H9 (cell line): ENCODE measurements around the gene COL4A2. TPM values are rescaled to one million over a fixed set of nuclear protein-coding genes. Genes with fewer than 3 reads are reported as not detected.

Experiments used
- DNase-seq: peaks from one replicate; pipeline ENCODE4 v3.0.0-alpha.2; 2017
- H2AFZ ChIP-seq: one replicate; pipeline ENCODE4 v1.6.1; 2013; ENCODE audit warnings: mild to moderate bottlenecking, low read length, control low read depth, moderate library complexity
- H2AK5ac ChIP-seq: 2 replicates; pipeline ENCODE4 v1.6.1; 2013; ENCODE audit warnings: low read length, control low read depth, mixed read lengths; ENCODE audit not compliant: insufficient read length
- H2BK120ac ChIP-seq: one replicate; pipeline ENCODE4 v1.6.1; 2013; ENCODE audit warnings: low read depth, mild to moderate bottlenecking, low read length, control low read depth, inconsistent platforms; ENCODE audit not compliant: poor library complexity, severe bottlenecking
- H2BK12ac ChIP-seq: 2 replicates; pipeline ENCODE4 v1.6.1; 2013; ENCODE audit warnings: low read length, control low read depth, mixed read lengths, low read depth; ENCODE audit not compliant: insufficient read length
- H2BK15ac ChIP-seq: 2 replicates; pipeline ENCODE4 v1.6.1; 2013; ENCODE audit warnings: low read depth, low read length, control low read depth
- H2BK20ac ChIP-seq: one replicate; pipeline ENCODE4 v1.6.1; 2013; ENCODE audit warnings: low read depth, mild to moderate bottlenecking, low read length, control low read depth, inconsistent platforms; ENCODE audit not compliant: poor library complexity, severe bottlenecking
- H2BK5ac ChIP-seq: 2 replicates; pipeline ENCODE4 v1.6.1; 2013; ENCODE audit warnings: low read length, control low read depth, mixed read lengths; ENCODE audit not compliant: insufficient read length
- H3K14ac ChIP-seq: 2 replicates; pipeline ENCODE4 v1.6.1; 2013; ENCODE audit warnings: low read length, control low read depth; ENCODE audit not compliant: insufficient read depth
- H3K18ac ChIP-seq: 2 replicates; pipeline ENCODE4 v1.6.1; 2013; ENCODE audit warnings: low read depth, mild to moderate bottlenecking, mixed read lengths, low read length, control low read depth; ENCODE audit not compliant: insufficient read length
- H3K23ac ChIP-seq: 2 replicates; pipeline ENCODE4 v1.6.1; 2013; ENCODE audit warnings: low read length, control low read depth, mixed read lengths, low read depth; ENCODE audit not compliant: insufficient read length
- H3K23me2 ChIP-seq: 2 replicates; pipeline ENCODE4 v1.6.1; 2013; ENCODE audit warnings: low read depth, mild to moderate bottlenecking, mixed read lengths, low read length, control low read depth; ENCODE audit not compliant: insufficient read length, poor library complexity, severe bottlenecking
- H3K27ac ChIP-seq: 2 replicates; pipeline ENCODE4 v1.5.1; 2013; ENCODE audit warnings: low read length, control low read depth, mixed read lengths, low read depth; ENCODE audit not compliant: insufficient read length
- H3K27me3 ChIP-seq: 2 replicates; pipeline ENCODE4 v1.6.1; 2013; ENCODE audit warnings: low read length, control low read depth, inconsistent platforms; ENCODE audit not compliant: insufficient read depth
- H3K4ac ChIP-seq: 2 replicates; pipeline ENCODE4 v1.6.1; 2013; ENCODE audit warnings: low read depth, mild to moderate bottlenecking, control low read depth, inconsistent platforms, low read length, moderate library complexity
- H3K4me1 ChIP-seq: 2 replicates; pipeline ENCODE4 v1.6.1; 2013; ENCODE audit warnings: low read length, control low read depth, inconsistent platforms; ENCODE audit not compliant: insufficient read depth
- H3K4me2 ChIP-seq: 2 replicates; pipeline ENCODE4 v1.6.1; 2013; ENCODE audit warnings: low read length, control low read depth, mixed read lengths; ENCODE audit not compliant: insufficient read length, insufficient read depth
- H3K56ac ChIP-seq: 2 replicates; pipeline ENCODE4 v1.6.1; 2013; ENCODE audit warnings: low read depth, mild to moderate bottlenecking, mixed read lengths, low read length, control low read depth; ENCODE audit not compliant: insufficient read length
- H3K79me1 ChIP-seq: 2 replicates; pipeline ENCODE4 v1.6.1; 2013; ENCODE audit warnings: low read depth, mild to moderate bottlenecking, moderate library complexity, low read length, control low read depth, inconsistent platforms; ENCODE audit not compliant: insufficient read depth, poor library complexity, severe bottlenecking
- H3K79me2 ChIP-seq: 2 replicates; pipeline ENCODE4 v1.6.1; 2013; ENCODE audit warnings: low read length, control low read depth, inconsistent platforms; ENCODE audit not compliant: insufficient read depth
- H3K9ac ChIP-seq: 2 replicates; pipeline ENCODE4 v1.6.1; 2013; ENCODE audit warnings: low read length, control low read depth, mixed read lengths; ENCODE audit not compliant: insufficient read length; ENCODE audit errors: extremely low read depth
- H3K9me3 ChIP-seq: one replicate; pipeline ENCODE4 v1.6.1; 2013; ENCODE audit warnings: low read depth, low read length, inconsistent platforms; ENCODE audit not compliant: control insufficient read depth
- H3T11ph ChIP-seq: one replicate; pipeline ENCODE4 v1.6.1; 2013; ENCODE audit warnings: mild to moderate bottlenecking, low read length, control low read depth, inconsistent platforms
- H4K20me1 ChIP-seq: one replicate; pipeline ENCODE4 v1.6.1; 2013; ENCODE audit not compliant: control insufficient read depth, insufficient read length, insufficient read depth
- H4K5ac ChIP-seq: 2 replicates; pipeline ENCODE4 v1.6.1; 2013; ENCODE audit warnings: low read depth, mild to moderate bottlenecking, mixed read lengths, low read length, control low read depth; ENCODE audit not compliant: insufficient read length
- H4K8ac ChIP-seq: replicated peaks from 2 replicates; pipeline ENCODE4 v1.6.1; 2013; ENCODE audit warnings: low read length, control low read depth, mixed read lengths, low read depth; ENCODE audit not compliant: insufficient read length
- H4K91ac ChIP-seq: 2 replicates; pipeline ENCODE4 v1.6.1; 2013; ENCODE audit warnings: low read depth, mild to moderate bottlenecking, moderate library complexity, mixed read lengths, low read length, control low read depth; ENCODE audit not compliant: insufficient read length
- H3K27ac Mint-ChIP-seq, 3 experiments: 2 replicates in 2 of 3; 3 replicates in 1 of 3; pipeline ENCODE4 v1.8.0; 2020 to 2021; ENCODE audit warnings: mixed read lengths in 3 of 3, mild to moderate bottlenecking in 1 of 3, moderate library complexity in 1 of 3
- H3K27me3 Mint-ChIP-seq: 2 replicates; pipeline ENCODE4 v1.8.0; 2021; ENCODE audit warnings: low read depth, mild to moderate bottlenecking, moderate library complexity, mixed read lengths
- H3K36me3 Mint-ChIP-seq, 3 experiments: 2 replicates in 2 of 3; 3 replicates in 1 of 3; pipeline ENCODE4 v1.8.0; 2020 to 2021; ENCODE audit warnings: low read depth in 3 of 3, mixed read lengths in 3 of 3; ENCODE audit not compliant: insufficient read depth in 1 of 3
- H3K4me1 Mint-ChIP-seq, 2 experiments: 2 replicates each; pipeline ENCODE4 v1.8.0; 2020; ENCODE audit warnings: mixed read lengths in 2 of 2
- H3K4me3 Mint-ChIP-seq, 2 experiments: 2 replicates in 1 of 2; 3 replicates in 1 of 2; pipeline ENCODE4 v1.8.0; 2020 to 2021; ENCODE audit warnings: mild to moderate bottlenecking in 2 of 2, mixed read lengths in 2 of 2, moderate library complexity in 1 of 2
- H3K9me3 Mint-ChIP-seq, 2 experiments: 2 replicates in 1 of 2; 3 replicates in 1 of 2; pipeline ENCODE4 v1.8.0; 2020; ENCODE audit warnings: mild to moderate bottlenecking in 2 of 2, mixed read lengths in 2 of 2, moderate library complexity in 1 of 2
- WGBS: extraction: QIAGEN DNeasy Blood & Tissue Kit; methylation state at CpG from one replicate; pipeline ENCODE4 v1.1.7; 2013; ENCODE audit warnings: missing lambda C conversion rate, low lambda C conversion rate, mixed read lengths; ENCODE audit not compliant: insufficient read length; ENCODE audit errors: extremely low coverage; 5-methylcytosine and 5-hydroxymethylcytosine counted together
- total RNA-seq: library from RNA; stranded (reverse); gene quantifications from 2 replicates; pipeline ENCODE4 v1.2.1, GENCODE V29; 2021
- TF ChIP-seq, protein P1 (sequence below): fragments of 200-600 bp; sonication (generic); conservative IDR thresholded peaks from 3 replicates; pipeline ENCODE4 v1.8.0; 2021; ENCODE audit warnings: antibody characterized with exemption, mild to moderate bottlenecking

Gene COL4A2
- total RNA-seq, 1 experiment from 2014 or later: 76.5 TPM

DNA sequence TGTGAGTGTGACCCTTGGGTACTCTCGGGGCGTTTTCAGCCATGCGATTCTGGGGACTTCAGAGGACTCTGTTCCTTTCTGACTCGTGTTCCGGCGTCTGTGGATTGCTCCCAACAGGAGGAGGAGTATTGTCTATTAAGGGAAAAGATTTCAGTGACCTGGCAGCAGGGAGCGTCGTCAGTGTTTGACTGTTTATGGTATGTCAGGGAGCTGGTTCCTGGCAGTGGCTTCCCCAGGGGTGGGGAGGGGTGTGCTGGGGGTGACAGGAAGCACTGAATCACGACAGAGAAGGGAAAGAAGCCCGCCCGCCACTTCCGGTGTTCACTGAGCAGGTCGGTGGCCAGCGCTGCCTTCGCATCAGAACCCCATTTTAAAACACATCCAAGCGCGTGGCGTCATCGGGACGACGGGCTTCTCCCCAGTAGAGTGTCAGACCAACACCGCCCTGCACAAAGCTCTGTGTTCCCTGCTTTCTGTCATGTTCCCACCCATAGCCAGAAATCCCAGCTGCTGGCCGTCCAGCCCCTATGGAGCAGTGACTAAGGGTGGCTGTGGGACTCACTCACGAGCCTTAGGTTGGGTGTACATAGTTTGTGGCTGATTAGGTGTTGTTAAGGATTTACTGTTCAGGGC lies 33.8 kb downstream of the COL4A2 start:
- Histone ChIP-seq H3K4ac (no peak overlapping the region), H4K91ac (no peak overlapping the region), H3K79me2 (peaks cover 2% of the 10 kb centered on the region; the same call in 1 of the 2 replicates), H3K14ac (no peak overlapping the region), H4K8ac (no peak overlapping the region), H3K79me1 (peaks cover 6% of the 10 kb centered on the region), H3K4me1 (peaks cover 10% of the 10 kb centered on the region; the same call in 1 of the 2 replicates), H3K56ac (no peak overlapping the region), H2BK12ac (no peak overlapping the region), H3K23ac (no peak overlapping the region), H3K18ac (no peak overlapping the region), H3K27me3 (no peaks in the 10 kb centered on the region), H2BK20ac (no peak overlapping the region), H2BK15ac (no peak overlapping the region), H3K9me3 (no peaks in the 10 kb centered on the region), H3K27ac (no peak overlapping the region), H2BK5ac (no peak overlapping the region), H2AK5ac (no peak overlapping the region), H2BK120ac (no peak overlapping the region), H4K5ac (no peak overlapping the region), H3K9ac (no peak overlapping the region), H4K20me1 (no peaks in the 10 kb centered on the region), H3T11ph (no peak overlapping the region), H2AFZ (no peak overlapping the region), H3K4me2 (no peak overlapping the region), H3K23me2 (no peaks in the 10 kb centered on the region)
- Mint-ChIP-seq H3K27me3 (no peaks in the 10 kb centered on the region; the same call in 1 of the 2 replicates), H3K36me3 (0 out of 7 replicates have a peak, but pooled peaks cover 0 to 1% (median 0%) of the 10 kb centered on the region in 3 experiments), H3K9me3 (no peaks in the 10 kb centered on the region), H3K4me3 (no peak overlapping the region), H3K4me1 (peaks cover 48 to 51% of the 10 kb centered on the region in 2 experiments), H3K27ac (peak overlapping the region in 2 of 3 experiments; percentile 12 to 57; a peak in 2 of 7 replicates)
- DNase-seq: no peak
- no CpG with 5 or more reads among the region's 24 CpGs for WGBS
- TF ChIP-seq, protein P1, sequence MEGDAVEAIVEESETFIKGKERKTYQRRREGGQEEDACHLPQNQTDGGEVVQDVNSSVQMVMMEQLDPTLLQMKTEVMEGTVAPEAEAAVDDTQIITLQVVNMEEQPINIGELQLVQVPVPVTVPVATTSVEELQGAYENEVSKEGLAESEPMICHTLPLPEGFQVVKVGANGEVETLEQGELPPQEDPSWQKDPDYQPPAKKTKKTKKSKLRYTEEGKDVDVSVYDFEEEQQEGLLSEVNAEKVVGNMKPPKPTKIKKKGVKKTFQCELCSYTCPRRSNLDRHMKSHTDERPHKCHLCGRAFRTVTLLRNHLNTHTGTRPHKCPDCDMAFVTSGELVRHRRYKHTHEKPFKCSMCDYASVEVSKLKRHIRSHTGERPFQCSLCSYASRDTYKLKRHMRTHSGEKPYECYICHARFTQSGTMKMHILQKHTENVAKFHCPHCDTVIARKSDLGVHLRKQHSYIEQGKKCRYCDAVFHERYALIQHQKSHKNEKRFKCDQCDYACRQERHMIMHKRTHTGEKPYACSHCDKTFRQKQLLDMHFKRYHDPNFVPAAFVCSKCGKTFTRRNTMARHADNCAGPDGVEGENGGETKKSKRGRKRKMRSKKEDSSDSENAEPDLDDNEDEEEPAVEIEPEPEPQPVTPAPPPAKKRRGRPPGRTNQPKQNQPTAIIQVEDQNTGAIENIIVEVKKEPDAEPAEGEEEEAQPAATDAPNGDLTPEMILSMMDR: no peak
